HepG2 (cell line): ENCODE results near the gene SLC12A5. TPM values are rescaled to one million over a fixed set of nuclear protein-coding genes. Genes with fewer than 3 reads are reported as not detected.
A peak's percentile ranks its signal among the peaks of the same experiment; 100 is the strongest.

Experiments used
- AKAP8 ChIP-seq: sonication (generic); formaldehyde crosslinking; IDR thresholded peaks from 2 replicates; pipeline ENCODE4 v1.5.1; 2020; ENCODE audit warnings: mild to moderate bottlenecking, missing genetic modification reagents
- ATM ChIP-seq: fragments of 450-650 bp; IDR thresholded peaks from 2 replicates; pipeline ENCODE4 v1.7.1; 2017; ENCODE audit warnings: mild to moderate bottlenecking, borderline replicate concordance
- BCL6 ChIP-seq: IDR thresholded peaks from 2 replicates; pipeline ENCODE4 v1.6.1; 2016; ENCODE audit warnings: missing genetic modification reagents, missing compliant biosample characterization
- FOXK1 ChIP-seq: sonication (generic); formaldehyde crosslinking; IDR thresholded peaks from 2 replicates; pipeline ENCODE4 v1.4.0; 2020; ENCODE audit warnings: low read depth, missing genetic modification reagents, borderline replicate concordance
- GATA4 ChIP-seq: sonication (generic); IDR thresholded peaks from 2 replicates; pipeline ENCODE4 v1.6.1; 2016; ENCODE audit warnings: antibody characterized with exemption, low read depth, borderline replicate concordance
- GFI1 ChIP-seq: sonication (generic); formaldehyde crosslinking; IDR thresholded peaks from 2 replicates; pipeline ENCODE4 v1.5.0; 2020; ENCODE audit warnings: missing genetic modification reagents, mild to moderate bottlenecking, borderline replicate concordance
- HHEX ChIP-seq: IDR thresholded peaks from 2 replicates; pipeline ENCODE4 v1.6.1; 2016; ENCODE audit warnings: control low read depth
- JUND ChIP-seq: sonication (generic); formaldehyde crosslinking; IDR thresholded peaks from 2 replicates; pipeline ENCODE4 v1.8.0; 2022; ENCODE audit warnings: mild to moderate bottlenecking, missing genetic modification reagents
- MIER3 ChIP-seq: IDR thresholded peaks from 2 replicates; pipeline ENCODE4 v1.6.1; 2016; ENCODE audit warnings: missing compliant biosample characterization, borderline replicate concordance
- PCBP2 ChIP-seq: fragments of 200-400 bp; formaldehyde crosslinking; optimal IDR thresholded peaks from 2 replicates; pipeline ENCODE3; 2018; ENCODE audit warnings: low read length, low read depth; ENCODE audit not compliant: poor library complexity, severe bottlenecking
- PHF20 ChIP-seq: sonication (generic); formaldehyde crosslinking; IDR thresholded peaks from 2 replicates; pipeline ENCODE4 v1.5.0; 2020; ENCODE audit warnings: mild to moderate bottlenecking, missing genetic modification reagents
- RAD51 ChIP-seq: fragments of 450-650 bp; IDR thresholded peaks from 2 replicates; pipeline ENCODE4 v1.6.1; 2016; ENCODE audit warnings: borderline replicate concordance
- SKI ChIP-seq: fragments of 450-650 bp; IDR thresholded peaks from one replicate; pipeline ENCODE4 v1.6.1; 2018; ENCODE audit warnings: mild to moderate bottlenecking; ENCODE audit not compliant: partially characterized antibody
- ZFP37 ChIP-seq: sonication (generic); formaldehyde crosslinking; IDR thresholded peaks from 2 replicates; pipeline ENCODE4 v1.4.0; 2020; ENCODE audit warnings: missing genetic modification reagents, borderline replicate concordance
- ZFP62 ChIP-seq: sonication (generic); formaldehyde crosslinking; IDR thresholded peaks from 2 replicates; pipeline ENCODE4 v1.4.0; 2020; ENCODE audit warnings: missing genetic modification reagents
- ZMAT5 ChIP-seq: sonication (generic); formaldehyde crosslinking; IDR thresholded peaks from 2 replicates; pipeline ENCODE4 v1.5.0; 2020; ENCODE audit warnings: mild to moderate bottlenecking, low read depth, missing genetic modification reagents, borderline replicate concordance
- ZNF142 ChIP-seq: sonication (generic); formaldehyde crosslinking; IDR thresholded peaks from 2 replicates; pipeline ENCODE4 v1.4.0; 2020; ENCODE audit warnings: missing genetic modification reagents
- ZNF350 ChIP-seq: sonication (generic); formaldehyde crosslinking; IDR thresholded peaks from 2 replicates; pipeline ENCODE4 v1.4.0; 2020; ENCODE audit warnings: mild to moderate bottlenecking, low read depth, missing genetic modification reagents, borderline replicate concordance
- ZNF790 ChIP-seq: sonication (generic); formaldehyde crosslinking; IDR thresholded peaks from 2 replicates; pipeline ENCODE4 v1.8.0; 2022; ENCODE audit warnings: missing genetic modification reagents, mild to moderate bottlenecking, borderline replicate concordance
- polyA plus RNA-seq, 8 experiments: library from polyadenylated mRNA; depleted of rRNA in 3 of 8; stranded (reverse) in 7 of 8; unstranded in 1 of 8; fragments of >200 nt; fragmentation: Illumina TruSeq in 4 of 8; extraction: Trizol in 4 of 8; gene quantifications; 2 replicates each; pipeline versions ENCODE4 v1.2.1 to v1.2.3, GENCODE V29; 2011 to 2016; ENCODE audit warnings: low read depth in 4 of 8, missing spikeins in 1 of 8, mixed read lengths in 1 of 8; ENCODE audit not compliant: insufficient read depth in 1 of 8
- total RNA-seq, 5 experiments: library from RNA; depleted of rRNA; stranded (reverse); fragments of >200 nt; fragmentation: Illumina TruSeq; extraction: Trizol; gene quantifications; 2 replicates each; pipeline ENCODE4 v1.2.3, GENCODE V29; 2016; ENCODE audit warnings: low read depth in 1 of 5
- TF ChIP-seq, protein P1 (sequence below): sonication (generic); formaldehyde crosslinking; IDR thresholded peaks from 2 replicates; pipeline ENCODE4 v1.9.0; 2022; ENCODE audit warnings: missing genetic modification reagents, mild to moderate bottlenecking, borderline replicate concordance
- TF ChIP-seq, protein P2 (sequence below): sonication (generic); formaldehyde crosslinking; IDR thresholded peaks from 2 replicates; pipeline ENCODE4 v1.4.0; 2020; ENCODE audit warnings: mild to moderate bottlenecking, missing genetic modification reagents

SLC12A5 gene
- total and polyA plus RNA-seq, 2 of the 13 experiments (the other 11 are each of a cell fraction or from before 2014, with no cell fraction given): 4.3 to 5.4 TPM

- TF ChIP-seq ZNF350 (CRISPR knock-in tag): no peak
- TF ChIP-seq ATM: no peak
- no peak for TF ChIP-seq JUND
- TF ChIP-seq PCBP2: no peak
- TF ChIP-seq, protein P1, sequence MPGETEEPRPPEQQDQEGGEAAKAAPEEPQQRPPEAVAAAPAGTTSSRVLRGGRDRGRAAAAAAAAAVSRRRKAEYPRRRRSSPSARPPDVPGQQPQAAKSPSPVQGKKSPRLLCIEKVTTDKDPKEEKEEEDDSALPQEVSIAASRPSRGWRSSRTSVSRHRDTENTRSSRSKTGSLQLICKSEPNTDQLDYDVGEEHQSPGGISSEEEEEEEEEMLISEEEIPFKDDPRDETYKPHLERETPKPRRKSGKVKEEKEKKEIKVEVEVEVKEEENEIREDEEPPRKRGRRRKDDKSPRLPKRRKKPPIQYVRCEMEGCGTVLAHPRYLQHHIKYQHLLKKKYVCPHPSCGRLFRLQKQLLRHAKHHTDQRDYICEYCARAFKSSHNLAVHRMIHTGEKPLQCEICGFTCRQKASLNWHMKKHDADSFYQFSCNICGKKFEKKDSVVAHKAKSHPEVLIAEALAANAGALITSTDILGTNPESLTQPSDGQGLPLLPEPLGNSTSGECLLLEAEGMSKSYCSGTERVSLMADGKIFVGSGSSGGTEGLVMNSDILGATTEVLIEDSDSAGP (CRISPR knock-in tag): no peak
- no peak for TF ChIP-seq GFI1 (CRISPR knock-in tag)
- TF ChIP-seq ZMAT5: no peak
- no peak for TF ChIP-seq ZNF790 (CRISPR knock-in tag)
- peak; percentile 17; the same call in 1 of the 2 replicates for TF ChIP-seq BCL6 (CRISPR knock-in tag)
- TF ChIP-seq ZNF142 (CRISPR knock-in tag): no peak
- no peak for TF ChIP-seq ZFP62 (CRISPR knock-in tag)
- no peak for TF ChIP-seq RAD51
- TF ChIP-seq GATA4: no peak
- peak; percentile 64; the same call in 1 of the 2 replicates for TF ChIP-seq FOXK1
- no peak; the same call in 1 of the 2 replicates for TF ChIP-seq MIER3 (CRISPR knock-in tag)
- no peak for TF ChIP-seq AKAP8 (CRISPR knock-in tag)
- TF ChIP-seq PHF20 (CRISPR knock-in tag): no peak
- TF ChIP-seq, protein P2, sequence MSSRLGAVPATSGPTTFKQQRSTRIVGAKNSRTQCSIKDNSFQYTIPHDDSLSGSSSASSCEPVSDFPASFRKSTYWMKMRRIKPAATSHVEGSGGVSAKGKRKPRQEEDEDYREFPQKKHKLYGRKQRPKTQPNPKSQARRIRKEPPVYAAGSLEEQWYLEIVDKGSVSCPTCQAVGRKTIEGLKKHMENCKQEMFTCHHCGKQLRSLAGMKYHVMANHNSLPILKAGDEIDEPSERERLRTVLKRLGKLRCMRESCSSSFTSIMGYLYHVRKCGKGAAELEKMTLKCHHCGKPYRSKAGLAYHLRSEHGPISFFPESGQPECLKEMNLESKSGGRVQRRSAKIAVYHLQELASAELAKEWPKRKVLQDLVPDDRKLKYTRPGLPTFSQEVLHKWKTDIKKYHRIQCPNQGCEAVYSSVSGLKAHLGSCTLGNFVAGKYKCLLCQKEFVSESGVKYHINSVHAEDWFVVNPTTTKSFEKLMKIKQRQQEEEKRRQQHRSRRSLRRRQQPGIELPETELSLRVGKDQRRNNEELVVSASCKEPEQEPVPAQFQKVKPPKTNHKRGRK (CRISPR knock-in tag): no peak
- no peak for TF ChIP-seq HHEX (CRISPR knock-in tag)
- TF ChIP-seq SKI: no peak
- TF ChIP-seq ZFP37: peak; percentile 72; the same call in 1 of the 2 replicates
Observed at GRCh38 chr20:46027245-46027853, 1.7 kb upstream of the SLC12A5 start (continued).
